Kidney epithelial cell (primary cell): ENCODE results near the gene WDR91. TPM values are rescaled to one million over a fixed set of nuclear protein-coding genes. Genes with fewer than 3 reads are reported as not detected.

ENCODE experiments used
- DNase-seq: peaks from one replicate; pipeline ENCODE4 v3.0.0-alpha.2; 2010; ENCODE audit warnings: low read depth
- H3K27me3 ChIP-seq: 2 replicates; pipeline ENCODE4 v1.6.0; 2011; ENCODE audit warnings: low read length; ENCODE audit not compliant: control insufficient read depth, insufficient read depth
- H3K36me3 ChIP-seq: 2 replicates; pipeline ENCODE4 v1.5.1; 2011; ENCODE audit warnings: low read length; ENCODE audit not compliant: control insufficient read depth, insufficient read depth
- H3K4me3 ChIP-seq: 2 replicates; pipeline ENCODE4 v1.5.1; 2011; ENCODE audit warnings: low read depth, mild to moderate bottlenecking, control low read depth, low read length
- CTCF ChIP-seq: IDR thresholded peaks from 2 replicates; pipeline ENCODE4 v1.5.1; 2011; ENCODE audit warnings: mild to moderate bottlenecking, moderate library complexity, low read length, control low read depth, inconsistent platforms; ENCODE audit not compliant: insufficient read depth, poor library complexity, severe bottlenecking
- total RNA-seq: library from RNA; depleted of rRNA; stranded (reverse); fragments of >200 nt; gene quantifications from 2 replicates; pipeline ENCODE4 v1.2.3, GENCODE V29; 2015

The WDR91 gene
- total RNA-seq, 1 donor from 2014 or later = 8.5 TPM

GRCh38 chr7:135194494-135195095, 16.7 kb downstream of the WDR91 start:
- Histone ChIP-seq H3K4me3 (no peak overlapping the region), H3K36me3 (peaks cover 6% of the 10 kb centered on the region), H3K27me3 (no peaks in the 10 kb centered on the region)
- no peak for TF ChIP-seq CTCF
- no peak for DNase-seq

GRCh38 chr7:135193615-135194081, 17.7 kb downstream of the WDR91 start:
- no peak for TF ChIP-seq CTCF
- Histone ChIP-seq H3K36me3 (peaks cover 8% of the 10 kb centered on the region), H3K27me3 (no peaks in the 10 kb centered on the region), H3K4me3 (no peak overlapping the region)
- no peak for DNase-seq

DNA sequence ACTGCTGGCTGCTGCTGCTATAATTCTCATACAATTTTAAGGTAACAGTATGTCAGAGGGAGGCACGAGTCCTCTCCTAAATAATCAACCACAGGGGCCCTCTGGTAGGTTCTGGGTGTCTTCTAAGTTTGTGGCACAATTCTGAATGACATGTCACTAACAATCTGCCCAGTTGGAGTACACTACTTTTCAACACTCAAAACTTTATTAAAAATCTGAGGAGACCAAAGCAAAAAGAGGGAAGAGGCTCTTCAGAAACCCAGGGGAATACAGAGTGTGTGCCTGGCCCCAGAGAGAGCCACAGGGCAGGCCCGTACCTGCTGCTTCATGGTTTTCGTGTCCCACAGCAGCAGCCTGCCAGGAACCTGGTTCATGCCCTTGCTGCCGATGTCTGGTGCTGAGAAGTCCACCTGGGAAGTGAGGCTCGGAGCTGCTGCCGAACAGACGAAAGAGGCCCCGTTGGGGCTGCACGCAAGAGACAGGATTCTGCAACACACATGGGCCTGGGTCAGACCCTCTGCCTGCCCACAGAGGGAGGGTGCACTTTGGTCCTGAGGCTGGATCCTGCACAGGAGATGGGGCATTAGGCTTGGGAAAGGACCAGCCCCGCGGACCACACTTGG, 18.3 kb downstream of the WDR91 start:
- no peak for DNase-seq
- Histone ChIP-seq H3K4me3 (no peak overlapping the region), H3K27me3 (no peaks in the 10 kb centered on the region), H3K36me3 (peaks cover 9% of the 10 kb centered on the region)
- no peak for TF ChIP-seq CTCF

GRCh38 chr7:135190703-135191102, 20.6 kb downstream of the WDR91 start:
- no peaks in the 10 kb centered on the region for H3K27me3 ChIP-seq
- no peak for DNase-seq
- TF ChIP-seq CTCF = no peak
- no peak overlapping the region for H3K4me3 ChIP-seq
- peaks cover 9% of the 10 kb centered on the region for H3K36me3 ChIP-seq

DNA sequence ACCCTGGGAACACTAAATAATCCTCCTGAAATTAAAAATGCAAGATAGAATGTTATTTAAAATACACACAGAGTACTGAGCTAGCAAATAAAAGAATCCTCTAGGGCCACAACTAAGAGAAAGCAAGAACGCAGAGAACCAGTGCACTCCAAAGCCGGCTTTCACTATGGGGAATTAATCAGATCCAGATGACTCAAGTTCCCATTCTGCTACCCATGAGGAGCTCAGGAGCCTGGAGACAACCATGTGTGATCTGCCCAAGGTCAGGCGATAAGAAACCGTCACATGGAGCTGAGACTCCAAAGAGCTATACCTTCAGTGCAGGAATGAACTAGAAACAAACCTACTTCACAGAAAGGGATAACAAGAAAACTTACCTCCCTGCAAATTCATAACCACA, 21.4 kb downstream of the WDR91 start:
- no peak for TF ChIP-seq CTCF
- Histone ChIP-seq H3K36me3 (peaks cover 9% of the 10 kb centered on the region), H3K27me3 (no peaks in the 10 kb centered on the region), H3K4me3 (no peak overlapping the region)
- DNase-seq = no peak
